GM19023 (cell line): ENCODE measurements around the gene DLEC1.

Source experiments
- ATAC-seq: cut with Tn5 transposase; IDR thresholded peaks from one replicate; pipeline ENCODE4 v1.9.1; 2021; ENCODE audit warnings: mild to moderate bottlenecking, moderate library complexity; ENCODE audit not compliant: unreplicated experiment

DLEC1 gene, protein sequence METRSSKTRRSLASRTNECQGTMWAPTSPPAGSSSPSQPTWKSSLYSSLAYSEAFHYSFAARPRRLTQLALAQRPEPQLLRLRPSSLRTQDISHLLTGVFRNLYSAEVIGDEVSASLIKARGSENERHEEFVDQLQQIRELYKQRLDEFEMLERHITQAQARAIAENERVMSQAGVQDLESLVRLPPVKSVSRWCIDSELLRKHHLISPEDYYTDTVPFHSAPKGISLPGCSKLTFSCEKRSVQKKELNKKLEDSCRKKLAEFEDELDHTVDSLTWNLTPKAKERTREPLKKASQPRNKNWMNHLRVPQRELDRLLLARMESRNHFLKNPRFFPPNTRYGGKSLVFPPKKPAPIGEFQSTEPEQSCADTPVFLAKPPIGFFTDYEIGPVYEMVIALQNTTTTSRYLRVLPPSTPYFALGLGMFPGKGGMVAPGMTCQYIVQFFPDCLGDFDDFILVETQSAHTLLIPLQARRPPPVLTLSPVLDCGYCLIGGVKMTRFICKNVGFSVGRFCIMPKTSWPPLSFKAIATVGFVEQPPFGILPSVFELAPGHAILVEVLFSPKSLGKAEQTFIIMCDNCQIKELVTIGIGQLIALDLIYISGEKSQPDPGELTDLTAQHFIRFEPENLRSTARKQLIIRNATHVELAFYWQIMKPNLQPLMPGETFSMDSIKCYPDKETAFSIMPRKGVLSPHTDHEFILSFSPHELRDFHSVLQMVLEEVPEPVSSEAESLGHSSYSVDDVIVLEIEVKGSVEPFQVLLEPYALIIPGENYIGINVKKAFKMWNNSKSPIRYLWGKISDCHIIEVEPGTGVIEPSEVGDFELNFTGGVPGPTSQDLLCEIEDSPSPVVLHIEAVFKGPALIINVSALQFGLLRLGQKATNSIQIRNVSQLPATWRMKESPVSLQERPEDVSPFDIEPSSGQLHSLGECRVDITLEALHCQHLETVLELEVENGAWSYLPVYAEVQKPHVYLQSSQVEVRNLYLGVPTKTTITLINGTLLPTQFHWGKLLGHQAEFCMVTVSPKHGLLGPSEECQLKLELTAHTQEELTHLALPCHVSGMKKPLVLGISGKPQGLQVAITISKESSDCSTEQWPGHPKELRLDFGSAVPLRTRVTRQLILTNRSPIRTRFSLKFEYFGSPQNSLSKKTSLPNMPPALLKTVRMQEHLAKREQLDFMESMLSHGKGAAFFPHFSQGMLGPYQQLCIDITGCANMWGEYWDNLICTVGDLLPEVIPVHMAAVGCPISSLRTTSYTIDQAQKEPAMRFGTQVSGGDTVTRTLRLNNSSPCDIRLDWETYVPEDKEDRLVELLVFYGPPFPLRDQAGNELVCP (N-terminal part only)

GRCh38 chr3:38039101-38039898 lies at the start of gene DLEC1:
TSS of gene DLEC1 (plus strand) at chr3:38039208. CDS start at chr3:38039226, 18 bp downstream.
- peak; percentile 90 for ATAC-seq

DNA sequence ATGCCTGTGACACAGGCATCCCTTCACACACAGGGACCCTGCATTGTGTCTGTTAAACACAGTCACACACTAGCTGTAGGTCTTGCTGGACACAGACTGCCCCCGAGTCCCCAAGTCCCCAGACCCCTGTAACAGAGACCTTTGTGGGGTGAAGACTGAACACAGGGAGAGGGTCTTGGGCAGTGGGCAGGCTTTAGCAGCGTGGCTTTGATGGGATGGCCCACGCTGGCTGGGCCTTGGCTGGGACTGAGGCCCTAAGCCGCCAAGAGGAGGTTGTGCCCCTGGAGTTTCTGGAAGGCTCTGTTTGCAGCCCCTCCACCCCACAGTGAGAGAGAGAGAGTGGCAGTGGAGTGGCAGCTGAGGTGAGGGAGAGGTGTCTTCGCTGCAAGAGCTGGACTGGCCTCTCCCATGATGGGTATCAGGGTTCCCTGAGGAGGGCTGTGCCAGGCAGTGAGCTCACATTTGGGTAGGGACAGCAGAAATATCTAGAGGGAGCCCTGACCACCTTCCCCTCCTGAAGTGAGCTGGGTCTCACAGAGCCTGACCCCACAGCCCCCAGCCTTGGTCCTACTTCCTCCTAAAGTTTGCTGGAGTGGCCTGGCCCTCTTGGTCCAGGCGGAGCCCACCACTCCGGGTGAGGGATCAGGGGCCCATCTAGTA lies 49.1 kb upstream of the DLEC1 start:
- ATAC-seq: no peak

DNA sequence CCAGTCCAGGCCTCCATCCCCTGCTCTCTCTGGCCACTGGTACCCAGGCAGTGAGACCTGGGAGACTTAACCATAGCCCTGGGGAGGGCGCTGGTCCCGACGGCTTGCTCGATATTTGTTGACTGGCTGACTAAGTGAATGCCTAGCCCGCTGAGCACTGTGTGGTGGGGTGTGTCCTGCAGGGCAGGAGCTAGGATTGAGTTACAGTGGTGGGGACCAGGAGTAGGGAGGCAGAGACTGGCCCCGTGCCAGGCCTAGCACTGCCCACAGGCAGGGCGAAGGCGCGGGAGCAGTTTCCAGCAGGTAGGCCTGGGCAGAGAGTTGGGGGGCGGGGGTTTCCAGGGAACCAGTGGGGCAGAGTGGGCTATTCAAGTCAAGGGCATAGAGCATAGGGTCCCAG lies 48.5 kb upstream of the DLEC1 start, which contains the start of gene VILL:
Gene VILL, plus strand, starts transcription at position 260 of the 400 bp plus-strand sequence. CDS start 2,887 bp downstream, outside the sequence.
- no peak for ATAC-seq

DNA sequence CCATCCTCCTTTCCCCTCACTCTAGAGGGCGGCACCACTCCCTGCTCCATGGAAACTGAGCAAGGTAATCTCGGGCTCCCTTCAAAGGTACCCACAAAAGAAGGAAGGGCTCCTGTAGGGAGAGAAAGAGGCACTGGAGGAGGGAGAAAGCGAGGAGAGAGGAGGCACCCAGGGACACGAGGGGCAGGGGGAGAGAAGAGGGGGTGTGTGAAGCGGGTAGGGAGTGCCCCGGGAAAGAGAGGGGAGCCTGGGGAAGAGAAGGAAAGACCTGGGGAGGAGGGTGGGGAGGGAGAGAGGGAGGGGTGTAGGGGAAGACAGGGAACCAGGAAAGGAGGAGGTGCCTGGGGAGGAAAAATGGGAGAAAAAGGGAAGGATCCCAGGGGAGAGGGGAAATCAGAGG lies 47.9 kb upstream of the DLEC1 start:
- no peak for ATAC-seq

DNA sequence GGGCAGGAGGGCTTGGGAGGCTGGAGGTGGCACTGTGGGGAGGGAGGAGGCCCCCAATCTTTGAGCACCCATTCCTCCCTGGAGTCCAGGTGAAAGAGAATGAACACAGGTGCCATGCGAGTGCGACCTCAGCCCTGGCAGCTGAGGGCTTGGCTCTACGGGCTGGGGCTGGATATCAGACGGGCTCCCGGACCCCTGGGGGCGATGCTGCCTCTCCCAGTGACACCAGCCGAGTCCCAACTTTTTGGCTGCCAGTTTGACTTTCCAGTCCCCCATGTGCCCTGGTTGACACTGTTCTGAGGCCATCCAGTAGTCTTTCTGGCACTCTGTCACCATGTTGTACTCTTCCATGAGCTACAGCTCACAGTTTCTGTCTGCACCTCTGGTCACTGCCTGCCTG lies 47.2 kb upstream of the DLEC1 start:
- ATAC-seq: no peak

DNA sequence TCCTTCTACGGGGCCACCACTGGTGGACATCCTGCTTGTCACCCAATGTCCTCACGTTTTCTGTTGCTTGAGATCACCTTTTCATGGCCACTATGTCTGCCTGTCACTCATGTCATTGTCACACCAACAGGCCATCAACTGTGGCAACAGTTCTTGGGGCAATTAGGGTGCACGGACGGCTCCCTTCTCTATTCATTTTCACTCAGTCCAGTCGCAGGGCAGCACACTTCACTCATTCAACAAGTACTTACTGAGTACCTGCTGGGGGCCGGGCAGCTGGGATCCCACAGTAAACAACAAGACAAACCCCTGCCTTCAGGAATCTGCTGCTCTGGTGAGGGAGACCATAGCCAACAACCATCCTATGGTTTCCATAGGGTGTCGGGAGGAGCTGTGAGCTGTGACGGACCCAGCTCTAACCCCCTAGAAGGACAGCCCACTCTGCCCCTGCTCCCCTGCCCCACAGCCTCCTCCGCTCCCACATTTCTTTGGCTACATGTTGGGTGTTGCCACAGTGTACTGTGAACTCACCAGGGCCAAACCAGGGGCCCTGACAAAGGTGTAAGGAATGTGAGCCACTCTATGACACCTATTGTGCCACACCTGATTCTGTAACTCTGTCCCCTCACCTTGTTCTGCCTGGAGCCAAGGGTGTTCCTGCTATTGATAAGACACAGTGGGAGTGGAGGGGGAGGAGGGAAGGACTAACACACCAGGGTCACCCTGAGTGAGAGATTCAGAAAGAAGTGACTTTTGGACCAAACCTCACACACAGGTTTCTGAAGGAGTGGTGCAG lies 46.5 kb upstream of the DLEC1 start:
- ATAC-seq: no peak

DNA sequence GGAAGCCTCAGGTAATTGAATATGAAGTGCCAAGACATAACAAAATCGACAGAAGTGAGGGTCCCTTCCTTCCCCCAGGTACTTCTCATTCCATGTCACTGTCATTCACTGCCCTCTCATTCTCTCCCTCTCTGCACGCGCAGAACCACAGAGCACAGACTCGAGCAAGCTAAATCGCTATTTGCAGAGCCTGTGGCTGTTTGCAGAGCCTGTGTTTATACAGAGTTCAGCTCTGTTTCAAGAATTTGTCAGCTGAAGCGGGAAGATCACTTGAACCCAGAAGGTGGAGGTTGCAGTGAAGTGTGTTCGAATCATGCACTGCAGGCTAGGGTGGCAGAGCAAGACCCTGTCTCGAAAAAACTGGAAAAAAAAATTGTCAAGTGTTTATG lies 45.9 kb upstream of the DLEC1 start:
- ATAC-seq: no peak

GRCh38 chr3:37993460-37993819 lies 45.6 kb upstream of the DLEC1 start:
- peak; percentile 1 for ATAC-seq

- ATAC-seq: peak; percentile 59
Measured at GRCh38 chr3:37993820-37994638, 45.0 kb upstream of the DLEC1 start.

DNA sequence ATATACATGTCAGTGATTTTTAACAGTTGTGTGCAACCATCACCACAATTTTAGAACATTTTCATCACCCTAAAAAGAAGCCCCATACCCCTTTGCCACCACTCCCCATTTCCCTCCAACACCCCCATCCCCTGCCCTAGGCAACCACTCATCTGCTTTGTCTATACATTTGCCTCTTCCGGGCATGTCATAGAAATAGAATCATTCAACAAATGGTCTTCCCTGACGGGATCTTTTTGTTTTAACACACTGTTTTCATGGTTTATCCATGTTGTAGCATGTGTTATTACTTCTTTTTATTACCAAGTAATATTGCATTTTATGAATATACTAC lies 44.4 kb upstream of the DLEC1 start:
- ATAC-seq: no peak

DNA sequence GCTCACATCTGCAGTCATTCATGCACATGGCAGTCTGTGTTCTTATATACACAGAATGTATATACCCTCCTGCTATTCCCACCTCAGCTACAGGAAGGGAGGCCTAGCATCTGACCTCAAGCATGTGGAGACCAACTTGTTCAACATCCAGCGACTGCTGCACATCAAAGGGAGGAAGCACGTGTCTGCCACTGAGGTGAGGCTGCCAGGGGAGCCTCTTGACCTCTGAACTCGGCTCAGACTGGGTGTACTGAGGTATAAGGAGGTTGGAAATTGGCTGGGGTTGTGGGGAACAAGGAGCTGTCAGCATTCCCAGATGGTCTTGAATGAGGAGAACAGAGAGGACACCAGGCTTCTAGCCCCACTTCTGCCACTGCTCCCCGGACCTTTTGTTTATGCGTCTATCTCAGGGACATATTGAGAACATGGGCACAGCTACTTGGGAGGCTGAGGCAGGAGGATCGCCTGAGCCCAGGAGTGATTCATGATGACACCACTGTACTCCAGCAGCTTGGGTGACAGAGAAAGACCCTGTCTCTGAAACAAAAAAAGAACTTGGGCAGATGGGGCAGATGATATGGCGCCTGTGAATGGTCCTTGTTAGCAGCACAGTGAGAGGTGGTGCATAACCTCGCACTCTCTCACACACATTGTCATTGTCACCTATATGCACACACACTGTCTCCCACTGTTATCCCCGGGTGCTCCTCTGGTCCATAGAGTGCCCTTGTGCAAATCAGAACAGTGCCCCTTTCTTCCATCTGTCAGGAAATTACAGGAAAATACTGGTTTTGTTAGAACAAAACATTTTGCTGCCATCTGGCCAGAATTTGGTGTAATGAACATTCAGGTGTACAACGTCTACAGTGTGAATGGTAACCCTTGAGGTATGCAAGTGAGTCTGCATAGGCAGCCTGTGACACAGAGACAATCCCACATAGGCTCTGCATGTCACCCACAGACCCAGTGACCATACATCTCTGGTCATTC lies 43.1 kb upstream of the DLEC1 start:
- no peak for ATAC-seq

DNA sequence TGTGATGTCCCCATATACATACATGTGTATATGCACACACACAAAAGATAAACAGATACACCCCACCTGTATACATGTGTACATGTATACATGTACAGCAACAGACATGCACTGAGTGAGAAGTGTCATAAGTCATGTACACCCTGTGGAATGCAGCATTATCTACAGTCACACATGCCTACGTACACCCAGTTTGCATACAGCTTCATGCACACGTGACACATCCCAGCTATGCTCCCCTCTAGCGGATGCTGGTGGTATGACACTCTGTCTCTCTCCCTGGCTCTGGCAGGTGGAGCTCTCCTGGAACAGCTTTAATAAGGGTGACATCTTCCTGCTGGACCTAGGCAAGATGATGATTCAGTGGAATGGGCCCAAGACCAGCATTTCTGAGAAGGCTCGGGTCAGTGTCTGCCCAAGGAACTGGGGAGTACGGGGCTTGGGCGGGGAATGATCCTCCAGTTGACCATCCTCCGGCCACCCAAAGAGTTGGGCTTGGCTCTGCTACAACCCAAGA lies 42.2 kb upstream of the DLEC1 start:
- ATAC-seq: peak; percentile 37

- ATAC-seq: no peak
Measured at GRCh38 chr3:37997342-37997741, 41.7 kb upstream of the DLEC1 start.

DNA sequence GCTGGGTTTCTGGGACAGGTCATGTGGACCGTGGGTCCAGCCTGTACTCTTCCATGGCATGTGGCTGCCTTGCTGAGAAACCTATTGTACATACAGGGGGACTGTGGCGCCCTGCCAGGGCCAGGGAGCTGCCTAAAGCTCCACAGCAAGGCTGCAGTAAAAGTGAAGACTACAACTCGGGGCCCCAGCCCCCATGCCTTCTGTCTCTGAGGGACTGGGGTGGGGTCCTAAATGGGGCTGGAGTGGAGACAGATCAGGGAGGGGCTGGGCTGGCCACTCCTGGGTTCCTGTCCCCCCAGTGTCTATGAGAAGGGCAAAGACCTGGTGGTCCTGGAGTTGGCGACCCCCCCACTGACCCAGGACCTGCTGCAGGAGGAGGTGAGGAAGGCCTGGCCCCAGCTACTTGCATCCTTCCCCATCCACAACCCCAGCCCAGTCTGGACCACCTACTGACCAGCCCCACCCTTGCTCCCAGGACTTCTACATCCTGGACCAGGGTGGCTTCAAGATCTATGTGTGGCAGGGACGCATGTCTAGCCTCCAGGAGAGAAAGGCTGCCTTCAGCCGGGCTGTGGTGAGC lies 41.1 kb upstream of the DLEC1 start:
- ATAC-seq: no peak

GRCh38 chr3:37999836-38000235 lies 39.2 kb upstream of the DLEC1 start:
- ATAC-seq: no peak

DNA sequence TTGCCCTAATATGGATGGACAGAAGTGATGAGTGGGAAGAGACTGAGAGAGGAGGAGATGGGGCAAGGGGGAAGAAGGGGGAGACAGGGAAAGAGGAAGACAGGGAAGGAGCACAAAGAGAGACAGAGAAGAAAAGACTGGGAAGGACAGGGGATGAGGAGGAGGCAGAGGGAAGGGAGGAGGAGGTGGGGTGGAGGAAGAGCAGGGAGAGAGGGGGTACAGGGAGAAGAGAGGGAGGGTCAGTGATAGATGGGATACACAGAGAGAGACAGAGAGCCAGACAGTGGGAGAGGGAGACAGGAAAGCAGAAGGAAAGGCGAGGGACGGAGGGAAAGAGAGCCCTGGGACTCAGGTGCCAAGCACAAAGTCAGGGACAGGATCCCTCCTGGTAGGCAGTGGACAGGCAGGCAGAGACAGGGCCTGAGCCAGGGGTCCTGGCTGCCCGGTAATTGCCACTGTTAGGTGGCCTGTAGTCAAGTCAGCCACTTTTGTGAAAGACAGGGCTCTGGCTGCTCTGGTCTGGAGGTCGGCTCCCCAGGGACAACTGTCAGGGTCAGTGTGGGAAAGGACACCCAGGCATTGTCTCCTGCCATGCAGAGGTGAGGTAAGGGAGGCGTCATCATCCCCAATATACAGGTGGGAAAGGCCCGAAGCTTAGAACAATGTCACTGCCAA lies 38.6 kb upstream of the DLEC1 start:
- ATAC-seq: no peak
